ACC112 (cell line): ENCODE data around the gene C22orf23.

ENCODE experiments used
- H2AFZ ChIP-seq: fragments of 200-600 bp; sonication (generic); one replicate; pipeline ENCODE4 v1.6.0; 2017; ENCODE audit warnings: antibody characterized with exemption, low read length; ENCODE audit not compliant: unreplicated experiment
- H3K27ac ChIP-seq: fragments of 200-600 bp; sonication (generic); 2 replicates; pipeline ENCODE4 v1.5.1; 2014; ENCODE audit warnings: low read depth, mild to moderate bottlenecking, antibody characterized with exemption, low read length, moderate library complexity
- H3K27me3 ChIP-seq: fragments of 200-600 bp; sonication (generic); 2 replicates; pipeline ENCODE4 v1.6.1; 2014; ENCODE audit warnings: mild to moderate bottlenecking, antibody characterized with exemption, low read length, moderate library complexity, mixed read lengths; ENCODE audit not compliant: insufficient read depth
- H3K36me3 ChIP-seq: fragments of 200-600 bp; sonication (generic); 2 replicates; pipeline ENCODE4 v1.6.1; 2016; ENCODE audit warnings: mild to moderate bottlenecking, antibody characterized with exemption, low read length, moderate library complexity, mixed read lengths; ENCODE audit not compliant: insufficient read depth
- H3K4me1 ChIP-seq: fragments of 200-600 bp; sonication (generic); one replicate; pipeline ENCODE4 v1.6.1; 2016; ENCODE audit warnings: low read length, mixed read lengths; ENCODE audit not compliant: insufficient read depth, unreplicated experiment, control insufficient read depth
- H3K4me3 ChIP-seq: fragments of 200-600 bp; sonication (generic); 2 replicates; pipeline ENCODE4 v1.5.1; 2014; ENCODE audit warnings: mild to moderate bottlenecking, low read depth, low read length
- H3K79me2 ChIP-seq: fragments of 200-600 bp; sonication (generic); one replicate; pipeline ENCODE4 v1.6.0; 2016; ENCODE audit warnings: low read length; ENCODE audit not compliant: control insufficient read depth, unreplicated experiment, insufficient read depth

C22orf23 gene

DNA sequence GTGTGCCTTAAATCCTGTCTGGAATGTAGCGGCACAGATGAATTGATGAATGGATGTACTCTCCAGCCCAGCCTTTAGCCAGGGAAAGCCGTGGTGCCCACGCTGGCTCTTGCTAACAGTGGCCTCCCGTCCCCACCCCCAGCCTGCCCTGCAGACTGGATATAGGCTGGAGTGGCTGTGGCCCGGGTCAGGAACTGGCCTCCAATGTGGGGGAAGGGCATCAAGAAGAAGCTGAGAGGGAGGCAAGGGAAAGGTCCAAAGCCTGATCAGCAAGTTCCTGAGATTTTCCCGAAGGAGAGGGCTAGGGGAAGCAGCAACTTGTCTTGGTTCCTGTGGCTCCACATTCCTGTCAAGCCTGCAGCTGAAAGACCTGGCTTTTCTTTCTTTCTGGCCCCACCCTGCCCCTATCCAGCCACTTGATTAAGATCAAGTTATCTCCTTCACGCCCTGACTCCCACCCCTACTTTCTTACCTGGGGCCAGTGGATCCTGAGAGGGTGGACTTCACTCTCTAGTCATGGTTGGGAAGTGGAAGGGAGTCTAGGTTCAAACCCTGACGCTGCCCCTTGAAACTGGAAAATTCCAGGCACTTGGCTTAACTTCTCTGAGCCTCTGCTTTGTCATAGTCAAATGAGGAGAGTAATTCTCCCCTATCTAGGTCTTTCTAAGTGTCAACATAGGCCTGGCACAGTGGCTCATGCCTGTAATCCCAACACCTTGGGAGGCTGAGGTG, 58.3 kb downstream of the C22orf23 start:
- Histone ChIP-seq H2AFZ (no peak overlapping the region), H3K27ac (no peak overlapping the region), H3K27me3 (no peaks in the 10 kb centered on the region), H3K4me3 (no peak overlapping the region), H3K4me1 (peaks cover 2% of the 10 kb centered on the region), H3K79me2 (no peaks in the 10 kb centered on the region), H3K36me3 (no peaks in the 10 kb centered on the region)

DNA sequence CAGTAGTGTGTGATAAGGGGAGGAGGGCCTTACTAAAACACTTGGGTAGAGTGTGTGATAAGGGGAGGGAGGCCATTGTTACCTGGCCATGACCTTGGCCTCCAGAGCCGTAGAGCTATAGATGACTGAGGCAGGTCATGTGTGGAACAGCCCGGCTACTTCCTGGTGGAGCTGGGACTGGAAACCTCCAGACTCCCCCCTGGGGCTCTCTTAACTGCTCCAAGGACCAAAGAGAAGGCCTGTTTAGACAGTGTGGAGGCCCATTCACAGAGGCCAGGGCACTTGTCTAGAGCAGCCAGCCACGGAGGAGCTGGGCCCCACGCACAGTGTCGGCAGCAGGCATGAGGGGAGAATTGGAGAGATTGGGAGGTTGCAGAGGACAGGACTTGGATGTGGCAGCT, 59.8 kb downstream of the C22orf23 start:
- H3K79me2 ChIP-seq, result no peaks in the 10 kb centered on the region
- no peaks in the 10 kb centered on the region for H3K27me3 ChIP-seq
- H3K27ac ChIP-seq, result no peak overlapping the region
- H3K36me3 ChIP-seq, result no peaks in the 10 kb centered on the region
- H2AFZ ChIP-seq, result no peak overlapping the region
- H3K4me3 ChIP-seq, result no peak overlapping the region
- H3K4me1 ChIP-seq, result peaks cover 2% of the 10 kb centered on the region
